Stimulated activated effector memory CD8-positive, alpha-beta T cell treated with anti-CD3 and anti-CD28 coated beads, Interleukin-12 subunit alpha, Interleukin-12 subunit beta, amount 100 ng/mL, for 72 hours (primary cell): ENCODE results near the gene PRRC2A.

Experiments used
- ATAC-seq: fragments of 150-1000 bp; cut with Tn5 transposase; 2 replicates; pipeline ENCODE4 v1.10.0; 2021
- DNase-seq, 2 donors: peaks; one replicate each; pipeline ENCODE4 v3.0.0; 2021 to 2022; ENCODE audit warnings: low spot score in 2 of 2
- H3K27ac Mint-ChIP-seq: one replicate; pipeline ENCODE4 v1.8.0; 2022; ENCODE audit warnings: mild to moderate bottlenecking, mixed read lengths
- H3K36me3 Mint-ChIP-seq: one replicate; pipeline ENCODE4 v1.8.0; 2022; ENCODE audit warnings: mild to moderate bottlenecking, mixed read lengths
- H3K4me1 Mint-ChIP-seq: one replicate; pipeline ENCODE4 v1.8.0; 2022; ENCODE audit warnings: mixed read lengths
- H3K4me3 Mint-ChIP-seq: one replicate; pipeline ENCODE4 v1.8.0; 2022; ENCODE audit warnings: mild to moderate bottlenecking, mixed read lengths
- H3K9me3 Mint-ChIP-seq: one replicate; pipeline ENCODE4 v1.8.0; 2022; ENCODE audit warnings: mixed read lengths

PRRC2A gene

GRCh38 chr6:31620586-31621319 is at the start of gene PRRC2A:
Gene PRRC2A, plus strand, starts transcription at chr6:31620715. Its CDS starts 2,075 bp downstream, at chr6:31622790.
- Mint-ChIP-seq H3K9me3 (no peaks in the 10 kb centered on the region), H3K4me1 (peaks cover 22% of the 10 kb centered on the region), H3K4me3 (peak within 1 kb of the TSS; percentile 82), H3K27ac (peak within 1 kb of the TSS; percentile 96), H3K36me3 (peaks cover 61% of the 10 kb centered on the region)
- ATAC-seq (peak; percentile 75), DNase-seq (peak; percentile 84 to 97)

- DNase-seq, result peak; percentile 69 to 94
- H3K36me3 Mint-ChIP-seq, result peaks cover 65% of the 10 kb centered on the region
- no peaks in the 10 kb centered on the region for H3K9me3 Mint-ChIP-seq
- H3K4me1 Mint-ChIP-seq, result peaks cover 79% of the 10 kb centered on the region
- peak within 1 kb of the TSS; percentile 98 for H3K27ac Mint-ChIP-seq
- peak; percentile 70 for ATAC-seq
- peak within 1 kb of the TSS; percentile 97 for H3K4me3 Mint-ChIP-seq
Observed at GRCh38 chr6:31572041-31572911, 48.2 kb upstream of the PRRC2A start, which contains the start of gene LTA. Gene LTA, plus strand, starts transcription at chr6:31572289. Its CDS starts 454 bp downstream, at chr6:31572743.

- DNase-seq (no peak), ATAC-seq (no peak)
- Mint-ChIP-seq H3K4me1 (peaks cover 72% of the 10 kb centered on the region), H3K36me3 (peaks cover 69% of the 10 kb centered on the region), H3K4me3 (peak overlapping the region; percentile 97), H3K9me3 (no peaks in the 10 kb centered on the region), H3K27ac (peak overlapping the region; percentile 98)
Observed at GRCh38 chr6:31573239-31574105, 47.0 kb upstream of the PRRC2A start.

- peak in 1 of 2 donors; percentile 78 for DNase-seq
- Mint-ChIP-seq H3K4me3 (peak overlapping the region; percentile 97), H3K27ac (peak overlapping the region; percentile 98), H3K4me1 (peaks cover 72% of the 10 kb centered on the region), H3K9me3 (no peaks in the 10 kb centered on the region), H3K36me3 (peaks cover 78% of the 10 kb centered on the region)
- peak; percentile 2 for ATAC-seq
Observed at GRCh38 chr6:31574106-31575061, 46.1 kb upstream of the PRRC2A start.

- ATAC-seq (peak; percentile 46), DNase-seq (peak; percentile 75 to 93)
- H3K4me3 Mint-ChIP-seq, result peak within 1 kb of the TSS; percentile 97
- peak within 1 kb of the TSS; percentile 98 for H3K27ac Mint-ChIP-seq
- H3K9me3 Mint-ChIP-seq, result no peaks in the 10 kb centered on the region
- H3K4me1 Mint-ChIP-seq, result peaks cover 72% of the 10 kb centered on the region
- H3K36me3 Mint-ChIP-seq, result peaks cover 88% of the 10 kb centered on the region
Observed at GRCh38 chr6:31575335-31575901, 45.1 kb upstream of the PRRC2A start, which contains the start of gene TNF. Gene TNF, plus strand, starts transcription at chr6:31575565. Its CDS starts 177 bp downstream, at chr6:31575742.

GRCh38 chr6:31575952-31576685 is 44.4 kb upstream of the PRRC2A start:
- Mint-ChIP-seq H3K4me1 (peaks cover 73% of the 10 kb centered on the region), H3K9me3 (no peaks in the 10 kb centered on the region), H3K27ac (peak overlapping the region; percentile 98), H3K36me3 (peaks cover 95% of the 10 kb centered on the region), H3K4me3 (peak overlapping the region; percentile 97)
- DNase-seq, result peak in 1 of 2 donors; percentile 58
- no peak for ATAC-seq

DNA sequence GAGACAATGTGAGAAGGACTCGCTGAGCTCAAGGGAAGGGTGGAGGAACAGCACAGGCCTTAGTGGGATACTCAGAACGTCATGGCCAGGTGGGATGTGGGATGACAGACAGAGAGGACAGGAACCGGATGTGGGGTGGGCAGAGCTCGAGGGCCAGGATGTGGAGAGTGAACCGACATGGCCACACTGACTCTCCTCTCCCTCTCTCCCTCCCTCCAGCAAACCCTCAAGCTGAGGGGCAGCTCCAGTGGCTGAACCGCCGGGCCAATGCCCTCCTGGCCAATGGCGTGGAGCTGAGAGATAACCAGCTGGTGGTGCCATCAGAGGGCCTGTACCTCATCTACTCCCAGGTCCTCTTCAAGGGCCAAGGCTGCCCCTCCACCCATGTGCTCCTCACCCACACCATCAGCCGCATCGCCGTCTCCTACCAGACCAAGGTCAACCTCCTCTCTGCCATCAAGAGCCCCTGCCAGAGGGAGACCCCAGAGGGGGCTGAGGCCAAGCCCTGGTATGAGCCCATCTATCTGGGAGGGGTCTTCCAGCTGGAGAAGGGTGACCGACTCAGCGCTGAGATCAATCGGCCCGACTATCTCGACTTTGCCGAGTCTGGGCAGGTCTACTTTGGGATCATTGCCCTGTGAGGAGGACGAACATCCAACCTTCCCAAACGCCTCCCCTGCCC is 43.5 kb upstream of the PRRC2A start:
- Mint-ChIP-seq H3K4me1 (peaks cover 71% of the 10 kb centered on the region), H3K9me3 (no peaks in the 10 kb centered on the region), H3K36me3 (peaks cover 99% of the 10 kb centered on the region), H3K27ac (peak overlapping the region; percentile 98), H3K4me3 (peak overlapping the region; percentile 97)
- DNase-seq (peak in 1 of 2 donors; percentile 83), ATAC-seq (peak; percentile 2)

DNA sequence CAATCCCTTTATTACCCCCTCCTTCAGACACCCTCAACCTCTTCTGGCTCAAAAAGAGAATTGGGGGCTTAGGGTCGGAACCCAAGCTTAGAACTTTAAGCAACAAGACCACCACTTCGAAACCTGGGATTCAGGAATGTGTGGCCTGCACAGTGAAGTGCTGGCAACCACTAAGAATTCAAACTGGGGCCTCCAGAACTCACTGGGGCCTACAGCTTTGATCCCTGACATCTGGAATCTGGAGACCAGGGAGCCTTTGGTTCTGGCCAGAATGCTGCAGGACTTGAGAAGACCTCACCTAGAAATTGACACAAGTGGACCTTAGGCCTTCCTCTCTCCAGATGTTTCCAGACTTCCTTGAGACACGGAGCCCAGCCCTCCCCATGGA is 42.9 kb upstream of the PRRC2A start:
- ATAC-seq (no peak), DNase-seq (no peak)
- peaks cover 93% of the 10 kb centered on the region for H3K36me3 Mint-ChIP-seq
- H3K27ac Mint-ChIP-seq, result peak overlapping the region; percentile 98
- H3K9me3 Mint-ChIP-seq, result no peaks in the 10 kb centered on the region
- H3K4me1 Mint-ChIP-seq, result peaks cover 71% of the 10 kb centered on the region
- H3K4me3 Mint-ChIP-seq, result peak overlapping the region; percentile 97

- Mint-ChIP-seq H3K36me3 (peaks cover 85% of the 10 kb centered on the region), H3K27ac (peak overlapping the region; percentile 98), H3K9me3 (no peaks in the 10 kb centered on the region), H3K4me1 (peaks cover 69% of the 10 kb centered on the region), H3K4me3 (peak overlapping the region; percentile 97)
- ATAC-seq (no peak), DNase-seq (peak in 1 of 2 donors; percentile 54)
Observed at GRCh38 chr6:31578184-31579118, 42.1 kb upstream of the PRRC2A start.

- Mint-ChIP-seq H3K9me3 (no peaks in the 10 kb centered on the region), H3K27ac (peak overlapping the region; percentile 98), H3K4me3 (peak overlapping the region; percentile 97), H3K36me3 (peaks cover 78% of the 10 kb centered on the region), H3K4me1 (peaks cover 62% of the 10 kb centered on the region)
- no peak for ATAC-seq
- DNase-seq, result peak in 1 of 2 donors; percentile 61
Observed at GRCh38 chr6:31579119-31579505, 41.4 kb upstream of the PRRC2A start.

DNA sequence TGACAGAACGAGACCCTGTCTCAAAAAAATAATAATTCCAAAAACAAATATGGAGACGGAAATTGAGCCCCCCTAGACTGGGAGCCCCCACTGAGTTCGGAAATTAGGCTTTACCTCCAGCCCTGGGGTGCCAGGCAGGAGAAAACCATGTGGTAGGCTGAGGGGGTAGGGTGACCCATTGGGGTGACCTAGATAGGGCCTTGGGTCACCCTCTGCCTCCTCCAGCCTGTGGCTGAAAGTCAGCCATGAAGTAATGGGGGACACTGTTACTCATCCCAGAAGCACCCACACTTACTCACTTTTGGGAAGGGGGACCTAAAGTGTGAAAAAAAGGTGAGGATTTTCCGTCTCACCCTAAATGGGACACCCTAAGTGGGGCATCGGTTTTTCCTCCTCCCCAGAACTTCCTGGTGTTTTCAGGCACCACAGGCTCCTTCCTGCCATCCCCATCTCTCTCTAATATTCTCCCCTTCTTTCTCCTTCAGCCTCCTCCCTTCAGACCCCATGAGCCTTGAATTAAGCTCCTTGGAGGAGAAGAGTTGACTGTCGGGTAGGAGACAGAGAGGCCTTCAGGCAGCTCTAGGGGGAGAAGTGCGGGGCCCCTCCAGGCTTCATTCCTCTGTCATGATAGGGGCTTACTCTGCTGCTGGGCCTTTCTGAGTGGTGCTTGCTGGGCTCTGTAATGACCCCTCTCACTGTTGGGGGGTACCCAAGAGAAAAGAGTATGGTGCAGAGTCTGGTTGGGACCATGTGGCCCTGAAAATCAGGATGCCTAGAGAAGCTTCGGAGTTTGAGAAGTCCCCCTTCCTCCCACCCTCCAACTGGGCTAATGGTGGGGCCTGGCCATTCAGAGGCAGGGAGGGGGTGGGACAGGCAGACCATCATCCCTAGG is 40.7 kb upstream of the PRRC2A start:
- Mint-ChIP-seq H3K36me3 (peaks cover 71% of the 10 kb centered on the region), H3K4me3 (peak overlapping the region; percentile 97), H3K27ac (peak overlapping the region; percentile 98), H3K9me3 (no peaks in the 10 kb centered on the region), H3K4me1 (peaks cover 55% of the 10 kb centered on the region)
- ATAC-seq (peak; percentile 24), DNase-seq (peak in 1 of 2 donors; percentile 77)
